HT-29 (cell line): ENCODE data around the gene SLC25A22. TPM values are rescaled to one million over a fixed set of nuclear protein-coding genes. Genes with fewer than 3 reads are reported as not detected.
A peak's percentile ranks its signal among the peaks of the same experiment; 100 is the strongest.

ENCODE experiments used
- DNase-seq: peaks from one replicate; pipeline ENCODE4 v3.0.0-alpha.2; 2015; ENCODE audit warnings: low spot score
- small RNA-seq: library from RNA; depleted of rRNA; stranded (forward); fragments of <200 nt; gene quantifications from one replicate; pipeline ENCODE3, GENCODE V24; 2014
- total RNA-seq: library from RNA; depleted of rRNA; stranded (reverse); fragments of >200 nt; shearing (Covaris generic); gene quantifications from 2 replicates; pipeline ENCODE4 v1.2.3, GENCODE V29; 2014; rRNA removed

The SLC25A22 gene
- total RNA-seq, 1 experiment from 2014 or later: 82.6 TPM

DNA sequence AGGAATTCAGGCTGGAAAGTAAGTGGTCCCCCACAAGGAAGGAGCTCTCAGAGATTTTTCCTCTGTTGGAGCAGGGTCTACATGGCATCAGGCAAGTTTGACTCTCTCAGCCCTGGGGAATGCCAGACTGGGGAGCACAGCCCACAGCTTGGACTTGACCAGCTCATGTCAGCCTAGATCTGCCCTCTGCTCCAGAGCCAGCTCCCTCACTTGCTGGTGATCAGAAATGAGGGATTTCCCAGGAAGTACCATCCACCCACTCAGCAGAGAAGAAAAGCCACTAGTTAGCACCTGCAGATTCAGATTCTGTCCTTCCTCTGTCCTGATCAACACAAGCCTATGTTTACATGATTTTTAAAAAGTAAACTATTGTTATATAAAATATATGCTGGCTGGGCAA is 37.8 kb downstream of the SLC25A22 start:
- DNase-seq: no peak

DNA sequence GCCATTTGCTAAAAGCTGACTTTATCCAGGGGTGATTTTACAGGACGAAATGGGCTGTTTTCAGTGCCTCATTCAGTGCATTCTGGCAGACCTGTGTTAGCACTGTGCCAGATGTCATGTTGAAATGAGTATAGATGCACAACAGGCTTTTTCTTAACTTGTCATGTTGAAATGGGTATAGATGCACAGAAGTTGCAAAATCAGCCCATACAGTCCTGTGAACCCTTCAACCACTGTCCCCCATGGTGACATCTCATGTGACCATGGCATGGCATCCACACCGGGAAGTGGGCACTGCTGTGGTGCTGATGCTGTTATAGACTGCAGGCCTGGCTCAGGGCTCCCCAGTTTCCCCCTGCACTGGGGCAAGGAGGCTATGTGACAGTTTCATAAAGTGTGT is 48.4 kb downstream of the SLC25A22 start:
- DNase-seq: no peak

DNA sequence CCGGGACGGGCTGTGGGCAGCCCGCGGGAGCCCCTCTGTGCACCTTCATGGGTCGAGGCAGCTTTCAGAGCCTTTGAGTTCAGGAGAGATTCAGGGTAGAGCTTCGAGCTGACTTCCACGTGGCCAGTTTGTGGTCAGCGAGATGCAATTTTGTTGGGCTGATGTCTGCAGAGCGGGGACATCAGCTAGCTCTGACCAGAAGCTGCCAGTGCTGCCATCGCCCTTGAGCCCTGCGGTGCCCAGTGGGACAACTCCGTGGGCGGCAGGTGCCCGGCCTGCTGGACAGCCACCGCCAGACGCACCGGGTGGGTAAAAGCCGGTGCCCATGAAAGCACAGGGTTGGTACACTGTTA is 50.1 kb downstream of the SLC25A22 start:
- DNase-seq: no peak

DNA sequence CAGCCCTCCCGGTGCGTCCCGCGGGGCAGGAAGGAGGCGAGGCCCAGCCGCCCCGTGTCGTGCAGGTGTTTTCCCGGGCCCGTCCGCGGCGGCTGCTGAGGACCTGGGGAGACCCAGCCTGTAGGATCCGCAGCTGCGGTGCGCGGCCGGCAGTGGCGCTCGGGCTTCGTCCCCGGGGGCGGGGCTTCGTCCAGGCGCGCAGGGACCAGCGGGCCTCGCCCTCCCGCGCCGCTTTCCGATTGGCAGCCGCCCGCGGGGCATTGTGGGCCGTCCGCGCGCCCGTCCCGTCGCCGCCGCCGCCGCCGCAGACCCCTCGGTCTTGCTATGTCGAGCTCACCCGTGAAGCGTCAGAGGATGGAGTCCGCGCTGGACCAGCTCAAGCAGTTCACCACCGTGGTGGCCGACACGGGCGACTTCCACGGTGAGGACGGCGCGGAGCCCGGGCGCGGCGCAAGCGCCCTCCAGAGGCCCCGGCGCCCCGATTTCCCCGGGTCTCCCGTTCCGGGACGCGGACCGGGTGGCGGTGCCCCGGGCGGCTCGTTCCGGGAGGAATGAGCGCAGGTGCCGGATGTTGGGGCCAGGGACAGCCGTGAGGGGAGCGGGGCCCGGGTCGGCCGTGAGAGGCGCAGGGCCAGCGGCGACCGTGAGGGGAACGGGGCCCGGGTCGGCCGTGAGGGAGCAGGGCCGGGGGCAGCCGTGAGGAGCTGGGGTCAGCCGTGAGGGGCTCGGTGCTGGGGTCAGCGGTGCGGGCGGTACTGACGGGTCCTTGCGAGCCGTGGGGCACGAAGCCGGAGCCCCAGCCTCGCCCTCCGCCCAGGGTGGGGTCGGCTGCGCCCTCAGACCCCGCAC is 50.7 kb downstream of the SLC25A22 start, which contains the start of gene TALDO1:
Gene TALDO1 (plus strand): TSS at position 307 of the 849 bp plus-strand sequence. CDS start 18 bp downstream, at position 325.
- peak; percentile 96 for DNase-seq

DNA sequence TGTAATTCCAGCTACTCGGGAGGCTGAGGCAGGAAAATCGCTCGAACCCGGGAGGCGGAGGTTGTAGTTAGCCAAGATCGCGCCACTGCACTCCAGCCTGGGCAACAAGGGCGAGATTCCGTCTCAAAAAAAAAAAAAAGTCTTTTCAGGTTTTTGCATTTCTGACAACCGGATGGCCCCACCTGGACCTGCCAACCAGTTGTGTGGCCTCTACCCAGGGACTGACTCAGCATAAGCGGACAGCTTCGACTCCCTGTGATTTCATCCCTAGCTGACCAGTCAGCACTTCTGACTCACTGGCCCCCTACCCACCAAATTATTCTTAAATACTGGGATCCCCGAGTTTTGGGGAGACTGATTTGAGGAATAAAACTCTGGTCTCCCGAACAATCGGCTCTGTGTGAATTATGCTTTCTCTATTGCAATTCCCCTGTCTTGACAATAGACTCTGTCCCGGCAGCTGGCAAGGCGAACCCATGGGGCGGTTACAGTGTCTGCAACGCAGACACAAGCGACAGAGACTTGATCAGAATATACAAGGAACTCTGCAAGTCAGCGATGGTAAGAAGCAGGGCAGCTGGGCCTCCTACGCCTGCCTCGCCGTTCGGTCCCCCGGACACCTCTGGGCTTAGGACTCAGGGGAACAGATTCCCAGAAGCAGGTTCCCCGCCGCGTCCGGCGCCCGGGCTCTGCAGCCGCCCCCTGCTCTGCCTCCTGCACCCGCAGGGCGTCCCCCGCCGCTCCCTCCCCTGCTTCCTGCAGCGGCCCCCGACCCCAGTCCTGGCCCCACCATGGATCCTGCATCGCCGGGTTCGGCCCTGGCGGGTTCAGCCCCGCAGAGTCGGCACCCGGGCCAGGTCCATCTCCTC is 51.6 kb downstream of the SLC25A22 start:
- peak; percentile 75 for DNase-seq

DNA sequence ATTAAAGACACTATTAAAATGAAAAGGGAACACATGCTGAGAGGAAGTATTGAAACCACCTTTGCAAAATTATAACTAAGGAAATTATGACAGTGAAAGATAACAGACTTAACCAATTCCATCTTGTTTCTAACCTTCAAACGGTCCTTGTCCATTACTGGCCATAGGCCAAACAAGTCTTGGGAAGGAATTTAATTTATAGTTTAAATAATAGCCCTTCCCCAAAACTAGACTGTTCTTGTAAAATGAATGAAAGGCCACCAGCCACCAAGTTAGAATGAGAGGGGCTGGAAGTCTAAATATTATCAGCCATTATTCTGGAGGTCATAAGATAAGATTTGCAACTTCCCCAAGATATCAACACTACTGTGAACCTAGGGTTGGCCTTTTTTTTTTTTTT is 52.7 kb downstream of the SLC25A22 start:
- DNase-seq: no peak

DNA sequence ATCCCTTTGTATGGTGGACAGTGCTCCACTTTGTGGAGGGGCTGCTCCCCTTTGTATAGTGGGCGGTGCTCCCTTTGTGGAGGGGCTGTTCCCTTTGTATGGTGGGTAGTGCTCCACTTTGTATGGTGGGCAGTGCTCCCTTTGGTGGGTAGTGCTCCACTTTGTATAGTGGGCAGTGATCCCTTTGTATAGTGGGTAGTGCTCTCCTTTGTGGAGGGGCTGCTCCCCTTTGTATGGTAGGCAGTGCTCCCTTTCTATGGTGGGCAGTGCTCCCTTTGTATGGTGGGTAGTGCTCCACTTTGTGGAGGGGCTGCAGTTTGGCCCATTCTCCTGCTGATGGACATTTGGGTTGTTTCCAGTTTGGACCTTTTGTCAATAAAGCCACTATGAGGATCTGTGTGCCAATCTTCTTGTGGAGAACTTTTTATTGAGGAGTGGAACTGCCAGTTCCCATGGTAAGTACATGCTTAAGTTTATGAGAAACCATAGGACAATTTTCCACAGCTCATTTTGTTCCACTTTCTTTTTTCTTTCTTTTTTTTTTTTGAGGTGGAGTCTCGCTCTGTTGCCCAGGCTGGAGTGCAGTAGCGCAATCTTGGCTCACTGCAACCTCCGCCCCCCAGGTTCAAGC is 55.4 kb downstream of the SLC25A22 start:
- DNase-seq: no peak

DNA sequence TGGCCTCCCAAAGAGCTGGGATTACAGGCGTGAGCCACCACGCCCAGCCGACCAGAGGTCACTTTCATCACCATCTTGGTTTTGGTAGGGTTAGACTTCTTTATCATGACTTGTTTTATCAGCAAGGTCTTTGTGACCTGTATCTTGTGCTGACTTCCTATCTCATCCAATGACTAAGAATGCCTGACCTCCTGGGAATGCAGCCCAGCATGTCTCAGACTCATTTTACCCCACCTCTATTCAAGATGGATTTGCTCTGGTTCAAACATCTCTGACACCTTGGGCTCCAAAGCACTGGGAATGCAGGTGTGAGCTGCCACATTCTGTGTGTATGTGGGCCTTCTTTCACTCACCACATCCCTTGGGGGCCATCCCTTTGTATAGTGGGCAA is 55.9 kb downstream of the SLC25A22 start:
- DNase-seq: no peak

Small RNAs within 50 kb of the gene (small RNA-seq; reads per million reads assigned to genes)
- gene SNORA52: not detected

Other genes starting within 250 kb of the SLC25A22 start
- gene LMNTD2, start 237.5 kb downstream of the SLC25A22 start, total RNA-seq: 5.3 and 6.9 TPM in 2 replicates
- 515 and 552 TPM in 2 replicates for gene RASSF7, start 237.3 kb downstream of the SLC25A22 start, total RNA-seq
- gene PHRF1, start 221.8 kb downstream of the SLC25A22 start, total RNA-seq: 75.3 and 82.0 TPM in 2 replicates
- gene IRF7, start 182.3 kb downstream of the SLC25A22 start, total RNA-seq: 263 and 329 TPM in 2 replicates
- gene CDHR5, start 173.3 kb downstream of the SLC25A22 start, total RNA-seq: 11.9 and 12.1 TPM in 2 replicates
- gene SCT, start 171.1 kb downstream of the SLC25A22 start, total RNA-seq: not detected in 2 replicates
- 0.34 and 0.92 TPM in 2 replicates for gene DRD4, start 161.0 kb downstream of the SLC25A22 start, total RNA-seq
- gene DEAF1, start 103.1 kb downstream of the SLC25A22 start, total RNA-seq: 77.8 and 139 TPM in 2 replicates
- 73.6 and 76.8 TPM in 2 replicates for gene TMEM80, start 102.5 kb downstream of the SLC25A22 start, total RNA-seq
- gene EPS8L2, start 92.0 kb downstream of the SLC25A22 start, total RNA-seq: 473 and 503 TPM in 2 replicates
- gene TALDO1, start 50.8 kb downstream of the SLC25A22 start, total RNA-seq: 669 and 686 TPM in 2 replicates
- 128 and 132 TPM in 2 replicates for gene GATD1, start 20.8 kb downstream of the SLC25A22 start, total RNA-seq
- gene CEND1, start 8.2 kb downstream of the SLC25A22 start, total RNA-seq: 0.47 TPM in 1 of 2 replicates, not detected in the other
- 31.7 and 53.9 TPM in 2 replicates for gene PIDD1, start 7.0 kb upstream of the SLC25A22 start, total RNA-seq
- 1,913 and 1,915 TPM in 2 replicates for gene RPLP2, start 11.7 kb upstream of the SLC25A22 start, total RNA-seq
- 174 and 202 TPM in 2 replicates for gene PNPLA2, start 20.6 kb upstream of the SLC25A22 start, total RNA-seq
- gene CRACR2B, start 29.6 kb upstream of the SLC25A22 start, total RNA-seq: 204 and 225 TPM in 2 replicates
- gene CD151, start 34.7 kb upstream of the SLC25A22 start, total RNA-seq: 916 and 940 TPM in 2 replicates
- gene POLR2L, start 44.2 kb upstream of the SLC25A22 start, total RNA-seq: 1,254 and 1,310 TPM in 2 replicates
- gene TSPAN4, start 44.6 kb upstream of the SLC25A22 start, total RNA-seq: 29.2 and 39.6 TPM in 2 replicates
- 68.2 and 80.6 TPM in 2 replicates for gene CHID1, start 112.5 kb upstream of the SLC25A22 start, total RNA-seq
- gene AP2A2, start 127.6 kb upstream of the SLC25A22 start, total RNA-seq: 38.5 and 46.6 TPM in 2 replicates
- 0.08 and 0.31 TPM in 2 replicates for gene MUC6, start 238.4 kb upstream of the SLC25A22 start, total RNA-seq